ENCODE data around the gene DTX4. TPM values are rescaled to one million over a fixed set of nuclear protein-coding genes. Genes with fewer than 3 reads are reported as not detected.

Gene DTX4
- total RNA-seq, 6 donors from 2014 or later = 33.4 to 58.7 (median 48.5) TPM

DNA sequence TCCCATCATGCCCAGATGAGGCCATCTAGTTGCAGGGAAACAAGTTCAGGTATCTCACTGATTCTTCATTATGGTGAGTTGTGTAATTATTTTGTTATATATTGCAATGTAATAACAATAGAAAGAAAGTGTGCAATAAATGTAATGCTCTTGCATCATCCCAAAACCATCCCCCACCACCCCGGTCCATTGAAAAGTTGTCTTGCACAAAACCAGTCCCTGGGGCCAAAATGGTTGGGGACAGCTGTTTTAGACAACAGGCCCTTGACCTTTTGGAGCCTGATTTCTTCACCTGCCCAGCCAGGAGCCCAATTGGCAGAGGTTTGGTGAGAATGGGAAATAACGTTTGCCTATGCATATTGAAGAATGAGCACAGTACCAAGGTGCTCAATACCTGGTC is 24.8 kb downstream of the DTX4 start:
- Histone ChIP-seq H3K27me3 (no peaks in the 10 kb centered on the region), H3K4me1 (peaks cover 9 to 33% (median 21%) of the 10 kb centered on the region in 4 donors), H3K4me3 (no peak overlapping the region), H3K36me3 (peaks cover 5 to 35% (median 8%) of the 10 kb centered on the region in 4 donors), H3K9me3 (no peaks in the 10 kb centered on the region), H3K27ac (peak overlapping the region in 1 of 4 donors; percentile 72)
- DNase-seq (no peak), ATAC-seq (ENCODE audit: low FRiP score in 2 of 2) (no peak)
- 71% methylated on average over 2 of the region's 2 CpGs for WGBS, 2 donors
- TF ChIP-seq POLR2A (IDR thresholded peaks at IDR 0.05) = no peak
- no peak for TF ChIP-seq EP300 (IDR thresholded peaks at IDR 0.05)
- no peak for TF ChIP-seq CTCF (IDR thresholded peaks at IDR 0.05)
- no peak for TF ChIP-seq POLR2AphosphoS5 (IDR thresholded peaks at IDR 0.05)

GRCh38 chr11:59197991-59198390 is 26.1 kb downstream of the DTX4 start:
- no peak for TF ChIP-seq CTCF (IDR thresholded peaks at IDR 0.05)
- peak in 1 of 2 donors; percentile 36 for TF ChIP-seq POLR2AphosphoS5 (IDR thresholded peaks at IDR 0.05)
- TF ChIP-seq EP300 (IDR thresholded peaks at IDR 0.05) = no peak
- ATAC-seq (ENCODE audit: low FRiP score in 2 of 2) (peak; percentile 64 to 86), DNase-seq (peak; percentile 87 to 89)
- no peaks in the 10 kb centered on the region for H3K9me3 ChIP-seq
- H3K4me1 ChIP-seq = peaks cover 9 to 33% (median 21%) of the 10 kb centered on the region in 4 donors
- H3K36me3 ChIP-seq = peaks cover 5 to 32% (median 14%) of the 10 kb centered on the region in 4 donors
- H3K27ac ChIP-seq = peak overlapping the region in 2 of 4 donors; percentile 24 to 72
- 39 to 60% methylated on average over 5 to 9 of the region's 9 CpGs for WGBS, 2 donors
- H3K4me3 ChIP-seq = no peak overlapping the region
- no peaks in the 10 kb centered on the region for H3K27me3 ChIP-seq

- 62 to 70% methylated on average over 2 of the region's 2 CpGs for WGBS, 2 donors
Observed at GRCh38 chr11:59198726-59199125, 26.8 kb downstream of the DTX4 start.

DNA sequence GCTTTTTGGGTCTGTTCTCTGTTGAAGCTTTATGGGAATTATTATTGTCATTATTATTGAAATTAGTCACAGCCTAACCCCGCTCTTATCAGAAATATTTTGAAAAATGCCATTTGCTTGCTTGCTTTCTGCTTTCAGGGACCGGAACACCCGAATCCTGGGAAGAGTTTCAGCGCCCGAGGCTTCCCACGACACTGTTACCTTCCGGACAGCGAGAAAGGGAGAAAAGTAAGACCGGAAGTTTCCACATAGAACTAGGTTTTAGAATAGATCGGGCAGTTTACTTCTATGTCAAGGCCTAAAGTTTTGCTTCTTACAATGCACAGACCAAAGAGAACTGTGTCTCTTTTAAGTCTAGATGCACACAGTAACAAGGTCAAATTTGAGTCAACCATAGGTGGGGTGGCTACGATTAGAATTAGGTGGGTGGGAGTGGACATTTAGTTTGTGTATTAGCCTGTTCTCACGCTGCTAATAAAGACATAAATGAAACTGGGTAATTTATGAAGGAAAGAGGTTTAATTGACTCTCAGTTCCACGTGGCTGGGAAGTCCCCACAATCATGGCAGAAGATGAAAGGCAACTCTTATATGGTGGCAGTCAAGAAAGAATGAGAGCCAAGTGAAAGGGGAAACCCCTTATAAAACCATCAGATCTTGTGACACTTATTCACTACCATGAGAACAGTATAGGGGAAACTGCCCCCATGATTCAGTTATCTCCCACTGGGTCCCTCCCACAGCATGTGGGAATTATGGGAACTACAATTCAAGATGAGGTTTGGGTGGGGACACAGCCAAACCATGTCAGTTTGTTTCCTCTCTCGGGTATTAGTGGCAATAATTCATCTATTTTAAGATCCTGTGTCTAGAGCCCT is 27.9 kb downstream of the DTX4 start:
- no peak for DNase-seq
- ATAC-seq (ENCODE audit: low FRiP score in 2 of 2) = no peak
- Histone ChIP-seq H3K9me3 (no peaks in the 10 kb centered on the region), H3K4me3 (no peak overlapping the region), H3K4me1 (peaks cover 9 to 33% (median 21%) of the 10 kb centered on the region in 4 donors), H3K27me3 (no peaks in the 10 kb centered on the region), H3K27ac (peak overlapping the region in 2 of 4 donors; percentile 2 to 14), H3K36me3 (peaks cover 5 to 45% (median 12%) of the 10 kb centered on the region in 4 donors)
- WGBS, 2 donors = 76 to 77% methylated on average over 14 of the region's 14 CpGs
- TF ChIP-seq EP300 (IDR thresholded peaks at IDR 0.05) (no peak), CTCF (IDR thresholded peaks at IDR 0.05) (no peak), POLR2A (IDR thresholded peaks at IDR 0.05) (no peak), POLR2AphosphoS5 (IDR thresholded peaks at IDR 0.05) (no peak)

More at GRCh38 chr11:59198726-59199125, 26.8 kb downstream of the DTX4 start:
- Histone ChIP-seq H3K27me3 (no peaks in the 10 kb centered on the region), H3K4me3 (no peak overlapping the region), H3K36me3 (peaks cover 5 to 36% (median 14%) of the 10 kb centered on the region in 4 donors), H3K4me1 (peaks cover 9 to 33% (median 21%) of the 10 kb centered on the region in 4 donors), H3K9me3 (no peaks in the 10 kb centered on the region), H3K27ac (peak overlapping the region in 1 of 4 donors; percentile 72)
- DNase-seq (no peak), ATAC-seq (ENCODE audit: low FRiP score in 2 of 2) (no peak)
- TF ChIP-seq CTCF (IDR thresholded peaks at IDR 0.05) = no peak
- no peak for TF ChIP-seq POLR2A (IDR thresholded peaks at IDR 0.05)
- no peak for TF ChIP-seq POLR2AphosphoS5 (IDR thresholded peaks at IDR 0.05)
- no peak for TF ChIP-seq EP300 (IDR thresholded peaks at IDR 0.05)

All from upper lobe of left lung (tissue), 6 donors.